ENCODE data around the gene FBXO8.
"Not testable (repeated sequence)": the region's sequence is repeated elsewhere in the genome, so short reads cannot be mapped to it uniquely, and the experiment has no call there.

FBXO8 gene, protein sequence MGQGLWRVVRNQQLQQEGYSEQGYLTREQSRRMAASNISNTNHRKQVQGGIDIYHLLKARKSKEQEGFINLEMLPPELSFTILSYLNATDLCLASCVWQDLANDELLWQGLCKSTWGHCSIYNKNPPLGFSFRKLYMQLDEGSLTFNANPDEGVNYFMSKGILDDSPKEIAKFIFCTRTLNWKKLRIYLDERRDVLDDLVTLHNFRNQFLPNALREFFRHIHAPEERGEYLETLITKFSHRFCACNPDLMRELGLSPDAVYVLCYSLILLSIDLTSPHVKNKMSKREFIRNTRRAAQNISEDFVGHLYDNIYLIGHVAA

DNA sequence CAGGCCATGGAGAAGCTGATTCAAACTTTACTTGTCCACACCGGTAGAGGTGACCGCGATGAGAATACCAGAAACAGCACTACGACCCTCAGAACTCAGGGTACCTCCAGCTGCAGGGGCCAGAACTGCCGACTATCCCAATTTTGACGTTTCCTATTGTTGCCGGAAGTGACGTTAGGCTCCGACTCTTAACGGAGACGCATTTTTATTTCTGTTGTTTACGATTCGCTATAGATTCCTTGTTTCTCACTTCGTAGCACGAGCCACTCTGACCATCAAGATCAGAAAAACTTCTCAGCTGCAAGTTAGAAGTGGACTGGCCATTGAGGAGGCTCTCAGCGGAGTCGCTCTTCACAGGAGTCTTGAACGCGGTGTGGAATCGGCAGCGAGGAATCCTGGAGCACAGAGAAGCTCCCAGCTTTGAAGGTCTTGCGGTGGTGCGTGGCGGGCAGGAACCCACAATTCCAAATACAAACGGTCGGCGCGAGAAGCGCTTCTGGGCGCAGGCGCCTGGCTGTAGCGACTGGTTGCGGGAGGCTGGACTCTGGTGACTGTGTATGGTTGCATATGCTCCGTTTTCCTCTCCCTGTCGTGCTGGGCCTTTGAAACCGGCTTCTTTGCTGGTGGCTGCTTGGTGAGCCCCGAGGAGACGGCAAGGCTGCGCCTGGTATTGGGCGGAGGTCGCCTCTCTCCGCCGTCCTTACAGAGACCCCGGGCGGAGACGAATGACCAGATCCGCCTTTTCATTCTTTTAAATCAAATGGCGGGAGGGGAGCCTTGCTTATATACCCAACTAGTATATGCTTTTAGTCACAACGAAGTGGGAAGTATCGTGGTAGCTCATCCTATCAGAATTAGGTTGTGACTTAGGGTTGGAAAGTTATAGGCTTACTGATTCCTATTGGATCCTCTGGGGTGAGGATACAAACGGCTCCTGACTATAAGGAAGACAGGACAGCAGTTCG lies at the start of gene FBXO8, which contains the start of gene CEP44:
Gene FBXO8, minus strand, starts transcription at position 161 of the 965 bp plus-strand sequence. CDS start 20,575 bp downstream, outside the sequence.
Gene CEP44, plus strand, starts transcription at position 405 of the 965 bp plus-strand sequence. CDS start 15,211 bp downstream, outside the sequence.
- DNase-seq (ENCODE audit: low read depth in 3 of 3), result peak; percentile 27 to 42 (median 28)

DNA sequence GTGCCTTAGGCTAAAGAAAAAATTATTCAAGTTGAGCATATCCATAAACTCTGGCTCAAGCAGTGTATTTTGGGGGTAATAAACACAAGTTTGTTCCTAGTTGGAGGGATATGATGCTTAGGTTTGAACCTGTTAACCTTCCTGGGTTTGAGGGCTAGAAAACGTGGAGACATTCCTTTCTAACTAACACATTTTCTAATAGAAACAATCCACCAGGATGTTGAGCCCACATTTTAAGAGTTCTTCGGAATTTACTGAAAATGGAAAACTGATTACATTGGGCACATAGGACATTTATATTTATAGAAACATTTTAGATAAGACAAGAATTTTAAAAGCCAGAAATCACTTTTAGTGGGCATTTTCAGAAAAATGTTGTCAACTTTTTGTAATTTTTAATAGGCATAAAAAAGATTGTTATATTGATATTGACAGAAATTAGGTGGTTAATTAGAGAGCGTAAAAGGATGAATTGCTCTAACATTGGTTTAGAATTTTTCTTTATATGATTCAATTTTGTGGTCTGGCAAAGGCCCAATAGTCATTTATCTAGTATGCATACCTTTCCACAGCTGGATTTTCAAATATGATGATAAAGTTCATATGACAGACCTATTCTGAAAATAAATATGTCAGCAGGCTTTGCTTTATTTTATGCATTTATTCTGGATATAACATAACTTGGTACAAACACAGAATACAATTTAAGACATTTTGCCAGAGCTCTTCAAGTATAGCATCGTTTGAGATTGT lies 49.5 kb upstream of the FBXO8 start:
- no peak for DNase-seq (ENCODE audit: low read depth in 3 of 3)

DNA sequence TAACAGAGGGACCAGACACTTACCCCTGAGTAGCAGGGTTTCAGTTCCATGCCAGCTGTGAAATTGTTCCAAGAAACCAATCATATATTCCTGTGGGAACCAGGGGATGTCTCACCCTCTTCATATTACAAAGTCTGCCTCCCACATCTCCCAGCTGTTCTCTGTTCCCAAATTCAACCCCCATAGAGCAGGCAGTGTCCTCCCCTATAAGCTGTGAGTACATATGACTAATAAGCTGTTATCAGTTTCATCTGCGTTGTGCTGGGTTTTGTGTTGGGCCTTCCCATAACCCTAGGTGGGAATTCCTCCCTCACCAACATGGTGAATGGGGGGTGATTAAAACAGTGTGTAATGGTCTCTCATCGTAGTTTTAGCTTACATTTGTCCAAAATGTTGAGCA lies 41.3 kb upstream of the FBXO8 start:
- DNase-seq (ENCODE audit: low read depth in 3 of 3), result no peak

DNA sequence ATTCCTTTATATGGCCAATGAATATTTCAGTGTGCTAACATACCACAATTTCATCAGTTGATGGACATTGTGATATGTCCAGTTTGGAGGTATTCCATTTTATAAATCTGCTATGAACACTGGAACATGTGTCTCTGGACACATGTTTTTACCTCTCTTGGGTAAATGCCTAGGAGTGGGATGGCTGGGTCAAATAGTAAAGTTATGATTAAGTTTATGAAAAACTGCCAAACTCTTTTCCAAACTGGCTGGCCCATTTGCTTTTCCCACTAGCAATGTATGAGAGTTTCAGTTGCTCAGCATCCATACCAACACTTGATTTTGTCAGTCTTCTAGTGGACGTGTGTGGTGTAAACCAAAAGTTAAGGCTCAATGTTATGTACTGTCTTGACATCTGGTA lies 40.8 kb upstream of the FBXO8 start:
- DNase-seq (ENCODE audit: low read depth in 3 of 3), result no peak

DNA sequence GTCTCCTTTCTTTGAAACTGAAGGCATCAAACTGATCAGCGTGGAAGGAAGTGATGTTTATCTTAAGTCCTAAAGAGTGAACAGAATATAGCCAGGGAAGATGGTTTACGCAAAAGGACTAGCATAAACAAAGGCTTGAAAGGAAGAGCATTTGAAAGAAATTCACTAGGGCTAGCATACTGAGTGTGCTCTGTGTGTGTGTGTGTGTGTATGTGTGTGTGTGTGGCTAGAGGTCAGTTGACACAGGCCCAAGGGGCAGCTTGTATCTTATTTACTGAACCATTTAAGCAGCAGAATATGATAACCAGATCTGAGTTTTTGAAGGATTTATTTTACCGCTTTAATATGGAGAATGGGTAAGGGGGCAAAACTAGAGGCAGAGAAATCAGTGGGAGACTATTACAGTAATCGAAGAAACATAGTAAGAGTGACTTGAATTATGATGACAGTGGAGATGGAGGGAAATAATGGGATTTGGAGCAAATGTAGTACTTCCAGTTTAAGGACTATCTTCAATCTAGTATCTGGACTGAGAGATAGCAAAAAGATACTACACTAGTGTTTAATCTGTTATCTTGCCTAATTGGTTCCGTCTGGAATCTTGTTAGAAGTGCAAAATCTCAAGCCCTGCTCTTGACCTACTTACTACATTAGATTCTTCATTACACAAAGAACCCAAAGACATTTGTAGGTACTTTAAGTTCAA lies 37.2 kb upstream of the FBXO8 start:
- no peak for DNase-seq (ENCODE audit: low read depth in 3 of 3)

DNA sequence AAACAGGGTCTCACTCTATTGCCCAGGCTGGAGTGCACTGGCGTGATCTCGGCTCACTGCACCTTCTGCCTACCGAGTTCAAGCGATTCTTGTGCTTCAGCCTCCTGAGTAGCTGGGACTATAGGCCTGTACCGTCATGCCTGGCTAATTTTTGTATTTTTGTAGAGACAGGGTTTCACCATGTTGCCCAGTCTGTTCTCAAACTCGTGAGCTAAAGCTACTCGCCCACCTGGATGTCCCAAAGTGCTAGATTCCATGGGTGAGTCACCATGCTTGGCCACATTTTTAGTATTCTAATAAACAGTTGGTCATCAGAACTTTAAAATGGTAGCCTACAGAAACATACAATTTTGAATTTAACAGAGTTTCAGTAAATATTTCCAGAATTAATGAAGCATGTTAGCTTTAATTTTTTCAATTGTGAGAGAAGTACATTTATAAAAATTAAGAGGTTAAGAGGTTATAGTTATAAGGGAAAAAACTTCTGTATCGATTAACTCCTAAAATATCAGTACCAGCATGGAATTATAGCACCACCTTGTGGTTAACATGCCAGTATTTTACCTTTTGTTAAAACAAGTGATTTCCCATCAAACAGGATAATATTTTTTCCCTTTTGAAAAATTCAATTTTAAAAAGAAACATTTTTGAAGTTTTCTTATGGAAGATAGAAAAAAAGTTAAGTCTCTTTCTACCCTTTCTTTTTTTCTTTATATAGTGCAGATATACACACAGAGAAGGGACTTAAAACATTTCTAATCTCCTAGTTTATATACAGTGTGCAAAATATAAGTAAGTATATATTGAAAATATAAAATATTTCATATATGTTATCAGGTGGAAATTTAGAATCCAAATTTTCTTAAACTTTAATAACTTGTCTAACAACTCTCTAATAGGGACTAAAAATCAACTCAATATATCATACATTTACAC lies 35.6 kb upstream of the FBXO8 start:
- no peak for DNase-seq (ENCODE audit: low read depth in 3 of 3)

DNA sequence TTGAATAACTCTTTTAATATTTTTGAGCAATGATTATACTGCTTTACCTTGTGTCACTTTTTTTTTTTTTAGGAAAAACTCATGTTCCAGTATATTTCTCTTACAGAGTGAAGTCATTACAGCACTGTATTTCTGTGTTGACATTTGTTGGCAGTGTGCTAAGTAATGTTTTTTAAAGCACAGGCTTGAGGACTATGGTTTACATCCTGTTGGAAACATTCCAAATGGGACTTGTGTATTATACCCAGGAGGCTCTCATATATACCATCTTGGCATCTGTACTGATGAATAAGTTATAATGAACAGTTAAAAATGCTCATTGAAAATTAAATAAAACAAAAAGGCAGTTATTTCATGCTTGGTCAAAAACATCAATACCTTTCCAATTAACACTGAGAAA lies 34.1 kb upstream of the FBXO8 start:
- DNase-seq (ENCODE audit: low read depth in 3 of 3), result no peak

DNA sequence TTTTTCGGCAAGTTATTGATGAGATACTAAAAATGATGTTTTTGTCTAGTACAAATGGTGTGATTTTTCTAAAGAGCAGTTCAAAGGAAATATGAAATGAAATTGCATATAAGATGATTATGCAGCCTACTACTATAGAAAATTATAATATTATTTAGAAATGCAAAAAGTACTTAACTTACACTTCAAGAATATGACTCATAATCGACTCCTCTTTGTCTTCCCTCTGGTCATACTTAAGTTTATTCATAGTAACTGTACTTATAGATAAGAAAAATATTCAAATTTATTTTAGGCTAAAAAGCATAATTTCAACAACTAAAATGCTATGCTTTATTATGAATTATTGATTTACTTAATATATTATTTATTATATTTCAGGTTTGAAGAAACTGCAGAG lies 33.5 kb upstream of the FBXO8 start:
- no peak for DNase-seq (ENCODE audit: low read depth in 3 of 3)

DNA sequence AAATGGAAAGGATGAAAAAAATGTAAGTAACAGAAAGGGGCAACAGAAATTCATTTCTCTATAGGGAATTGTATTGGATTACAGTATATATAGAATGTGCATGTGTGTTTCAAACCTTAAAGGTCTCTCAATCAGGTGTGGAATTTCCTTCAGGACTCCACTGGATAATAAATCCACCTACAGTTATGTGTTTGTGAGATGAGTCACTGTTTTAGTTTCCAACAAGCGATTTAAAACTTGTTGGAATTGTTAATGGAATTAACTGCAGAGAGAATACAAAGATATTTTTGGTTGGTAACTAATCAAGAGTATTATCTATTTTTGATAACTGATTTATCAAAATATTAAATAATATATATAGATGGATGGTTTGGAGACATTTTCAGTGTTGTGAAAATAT lies 33.1 kb upstream of the FBXO8 start:
- DNase-seq (ENCODE audit: low read depth in 3 of 3), result no peak

DNA sequence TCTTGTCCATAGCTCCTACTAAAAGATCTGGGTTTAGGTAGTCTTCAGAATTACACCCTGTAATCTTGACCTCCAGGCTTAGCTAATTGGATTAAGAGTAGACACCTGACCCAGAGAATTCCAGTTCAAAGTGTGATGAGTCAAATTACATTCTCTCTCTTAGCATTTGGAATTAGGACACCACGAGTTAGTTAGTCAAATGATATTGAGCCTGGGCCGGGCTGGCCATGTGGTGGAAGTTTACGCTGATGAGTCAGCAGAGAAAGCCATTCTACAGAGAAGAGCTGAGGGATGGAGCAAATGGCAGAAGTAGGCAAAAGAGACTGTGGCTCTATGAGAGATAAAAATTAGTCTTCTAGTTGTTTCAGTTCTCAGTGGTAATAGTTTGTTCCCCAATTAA lies 31.3 kb upstream of the FBXO8 start:
- DNase-seq (ENCODE audit: low read depth in 3 of 3), result no peak

DNA sequence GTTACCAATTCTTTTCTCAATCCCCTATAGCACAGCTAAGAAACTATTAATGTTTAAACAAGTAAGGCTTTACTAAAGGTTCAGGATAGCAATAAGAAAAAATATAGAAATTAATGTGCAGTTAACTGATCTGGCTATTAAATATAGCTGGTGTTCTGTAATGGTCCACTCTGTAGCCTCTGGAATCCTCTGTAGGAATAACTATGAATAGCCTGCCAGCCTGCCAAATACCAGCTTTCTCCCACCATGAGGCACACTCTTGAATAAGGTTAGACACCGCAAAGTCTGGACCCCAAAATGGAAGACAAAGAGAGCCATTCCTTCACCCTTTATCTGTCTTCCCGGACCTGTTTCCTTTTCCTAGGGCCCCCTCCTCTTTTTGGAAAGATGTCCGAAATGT lies 30.8 kb upstream of the FBXO8 start:
- no peak for DNase-seq (ENCODE audit: low read depth in 3 of 3)

DNA sequence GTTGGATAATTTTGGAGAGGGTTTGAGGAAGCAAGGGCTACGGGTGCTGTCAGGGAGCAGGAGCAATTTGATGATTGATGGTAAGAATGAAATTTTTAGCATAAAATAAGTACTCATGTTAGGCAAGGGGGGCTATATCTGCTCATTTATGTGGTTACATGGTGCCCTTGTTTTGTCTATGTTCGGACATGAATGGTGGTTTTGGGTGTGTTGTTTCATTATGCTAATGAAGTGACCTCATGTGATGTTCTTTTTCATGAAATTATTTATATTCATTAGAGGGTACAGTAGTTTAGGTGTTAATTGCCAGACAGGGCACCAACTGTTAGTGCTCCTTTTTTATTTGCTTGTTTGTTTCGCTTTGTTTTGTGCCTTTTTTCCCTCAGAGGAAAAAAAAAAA lies 29.5 kb upstream of the FBXO8 start:
- no peak for DNase-seq (ENCODE audit: low read depth in 3 of 3)

DNA sequence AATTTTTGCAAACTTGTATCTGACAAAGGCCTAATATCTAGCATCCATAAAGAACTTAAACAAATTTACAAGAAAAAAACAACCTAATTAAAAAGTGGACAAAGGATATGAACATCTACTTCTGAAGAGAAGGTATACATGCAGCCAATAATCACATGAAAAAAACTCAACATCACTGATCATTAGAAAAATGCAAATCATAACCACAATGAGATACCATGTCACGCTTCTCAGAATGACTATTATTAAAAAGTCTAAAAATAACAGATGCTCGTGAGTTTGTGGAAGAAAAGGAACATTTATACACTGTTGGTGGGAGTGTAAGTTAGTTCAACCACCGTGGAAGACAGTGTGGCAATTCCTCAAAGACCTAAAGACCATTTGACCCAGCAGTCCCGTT lies 24.2 kb upstream of the FBXO8 start:
- no peak for DNase-seq (ENCODE audit: low read depth in 3 of 3)

DNA sequence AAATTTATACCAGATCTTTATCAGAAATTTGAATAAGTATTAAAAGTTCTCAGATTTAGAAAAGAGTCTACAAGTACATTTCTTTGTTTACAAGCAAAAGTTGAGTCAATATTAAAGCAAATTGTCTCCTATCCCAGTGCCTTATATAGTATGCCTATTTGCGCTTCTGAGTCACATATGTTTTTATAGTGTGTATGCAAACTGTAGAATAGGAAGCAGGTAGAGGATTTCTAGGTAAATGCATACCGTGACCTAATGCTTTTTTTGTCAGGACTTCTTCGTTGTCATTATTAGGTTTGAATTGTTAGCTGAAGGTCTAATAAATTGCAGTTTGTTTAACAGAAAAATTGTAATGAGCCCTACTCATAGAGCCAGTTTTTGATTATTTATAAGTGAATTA lies 22.5 kb upstream of the FBXO8 start:
- DNase-seq (ENCODE audit: low read depth in 3 of 3), result no peak

DNA sequence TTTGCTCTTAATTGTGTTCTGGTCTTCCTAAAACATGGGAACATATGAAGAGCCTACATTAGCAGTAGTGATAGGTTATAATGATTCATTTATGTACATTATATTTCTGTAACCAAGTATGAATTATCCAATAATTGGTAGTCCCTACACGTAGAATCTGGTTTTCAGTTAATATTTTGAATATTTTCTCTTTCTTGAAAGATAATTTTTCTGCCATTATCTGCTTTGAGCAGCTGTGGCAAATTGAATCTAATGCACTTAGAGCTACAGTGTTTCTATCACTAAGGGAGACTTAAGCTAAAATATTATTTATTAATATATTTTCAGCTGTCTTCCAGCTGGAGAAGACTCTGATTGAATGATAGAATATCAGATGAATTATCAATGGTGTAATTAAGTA lies 21.2 kb upstream of the FBXO8 start:
- DNase-seq (ENCODE audit: low read depth in 3 of 3), result no peak

DNA sequence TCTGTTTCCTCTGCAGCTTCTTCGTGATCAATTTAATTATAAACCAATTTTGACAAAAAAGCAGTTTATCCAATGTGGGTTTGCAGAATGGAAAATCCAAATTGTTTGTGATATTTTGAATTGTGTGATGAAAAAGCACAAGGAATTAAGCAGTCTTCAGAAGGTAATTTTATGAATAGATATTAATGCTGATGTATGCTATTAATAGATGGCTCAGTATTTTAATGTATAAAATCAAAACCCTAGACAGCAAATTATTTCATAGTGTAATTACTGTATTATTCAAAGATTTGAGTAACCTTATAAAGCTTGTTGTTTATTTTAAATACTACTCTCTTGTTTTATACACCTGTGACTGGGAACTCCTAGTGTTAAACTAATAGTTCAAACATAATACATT lies 20.2 kb upstream of the FBXO8 start:
- DNase-seq (ENCODE audit: low read depth in 3 of 3), result no peak

DNA sequence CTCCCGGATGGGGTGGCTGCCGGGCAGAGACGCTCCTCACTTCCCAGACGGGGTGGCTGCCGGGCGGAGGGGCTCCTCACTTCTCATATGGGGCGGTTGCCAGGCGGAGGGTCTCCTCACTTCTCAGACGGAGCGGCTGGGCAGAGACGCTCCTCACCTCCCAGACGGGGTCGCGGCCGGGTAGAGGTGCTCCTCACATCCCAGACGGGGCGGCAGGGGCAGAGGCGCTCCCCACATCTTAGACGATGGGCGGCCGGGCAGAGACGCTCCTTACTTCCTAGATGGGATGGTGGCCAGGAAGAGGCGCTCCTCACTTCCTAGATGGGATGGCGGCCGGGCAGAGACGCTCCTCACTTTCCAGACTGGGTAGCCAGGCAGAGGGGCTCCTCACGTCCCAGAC lies 11.7 kb upstream of the FBXO8 start:
- DNase-seq (ENCODE audit: low read depth in 3 of 3), result not testable (repeated sequence)

DNA sequence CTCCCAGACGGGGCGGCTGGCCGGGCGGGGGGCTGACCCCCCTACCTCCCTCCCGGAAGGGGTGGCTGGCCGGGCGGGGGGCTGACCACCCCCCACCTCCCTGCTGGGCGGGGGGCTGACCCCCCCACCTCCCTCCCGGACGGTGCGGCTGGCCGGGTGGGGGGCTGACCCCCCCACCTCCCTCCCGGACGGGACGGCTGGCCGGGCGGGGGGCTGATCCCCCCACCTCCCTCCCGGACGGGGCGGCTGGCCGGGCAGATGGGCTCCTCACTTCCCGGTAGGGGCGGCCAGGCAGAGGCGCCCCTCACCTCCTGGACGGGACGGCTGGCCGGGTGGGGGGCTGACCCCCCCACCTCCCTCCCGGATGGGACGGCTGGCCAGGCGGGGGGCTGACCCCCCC lies 11.2 kb upstream of the FBXO8 start:
- DNase-seq (ENCODE audit: low read depth in 3 of 3), result not testable (repeated sequence)

DNA sequence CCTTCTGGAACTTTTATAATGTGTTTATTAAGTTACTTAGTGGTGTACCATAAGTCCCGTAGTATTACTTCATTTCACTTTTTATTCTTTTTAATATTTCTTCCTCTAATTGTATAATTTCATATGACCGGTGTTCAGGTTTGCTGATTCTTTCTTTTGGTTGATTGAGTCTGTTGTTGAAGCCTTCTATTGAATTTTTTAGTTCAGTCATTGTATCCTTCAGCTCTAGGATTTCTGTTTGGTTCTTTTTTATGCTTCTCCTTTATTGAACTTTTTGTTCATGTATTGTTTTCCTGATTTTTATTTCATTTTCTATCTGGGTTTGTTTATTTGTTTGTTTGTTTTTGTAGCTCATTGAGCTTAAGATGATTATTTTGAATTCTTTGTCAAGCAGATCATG lies 9.0 kb upstream of the FBXO8 start:
- DNase-seq (ENCODE audit: low read depth in 3 of 3), result no peak

DNA sequence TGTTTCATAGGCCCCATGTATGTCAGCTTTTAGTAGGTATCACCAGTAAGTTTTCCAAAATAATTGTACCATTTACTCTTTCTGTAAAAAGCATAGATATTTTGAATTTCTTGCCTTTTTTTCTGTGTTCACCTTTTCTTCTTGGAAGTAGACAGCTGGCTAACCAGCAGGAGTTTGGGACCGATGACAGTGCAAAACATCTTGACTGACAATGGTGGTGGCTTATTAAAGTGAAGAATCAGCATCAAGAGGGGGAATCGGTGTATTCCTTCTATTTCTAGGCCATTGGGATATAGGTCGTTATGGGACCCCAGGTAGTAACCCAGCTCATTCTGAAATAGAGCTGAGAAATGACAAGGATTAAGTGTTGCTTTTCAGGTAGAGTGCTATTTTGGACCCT lies 3.4 kb upstream of the FBXO8 start:
- no peak for DNase-seq (ENCODE audit: low read depth in 3 of 3)

Data from stimulated activated CD4-positive, alpha-beta T cell treated with anti-CD3 and anti-CD28 coated beads, TNF-alpha, amount 100 ng/mL, for 48 hours (primary cell).